ENCODE results near the gene BICD2. TPM values are rescaled to one million over a fixed set of nuclear protein-coding genes. Genes with fewer than 3 reads are reported as not detected.
A peak's percentile ranks its signal among the peaks of the same experiment; 100 is the strongest.

The BICD2 gene
- polyA plus RNA-seq, 1 donor from 2014 or later, result 22.4 TPM

DNA sequence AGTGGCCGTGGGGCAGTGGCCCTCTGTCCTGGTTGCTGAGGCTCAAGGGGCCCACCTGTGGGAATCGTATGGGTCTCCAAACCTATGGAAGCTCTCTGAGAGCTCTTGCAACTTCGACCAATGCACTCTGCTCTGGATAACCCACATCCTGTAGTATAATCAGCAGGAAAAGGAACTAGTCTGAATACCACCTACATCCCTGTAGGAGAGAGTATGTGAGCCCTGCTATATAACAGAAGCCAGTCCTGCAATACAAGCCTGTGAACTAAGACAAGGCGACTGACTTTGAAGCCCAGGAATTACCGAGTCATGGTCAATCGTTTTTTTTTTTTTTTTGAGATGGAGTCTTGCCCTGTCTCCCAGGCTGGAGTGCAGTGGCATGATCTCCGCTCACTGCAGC, 29.8 kb upstream of the BICD2 start:
- no peaks in the 10 kb centered on the region for H3K27me3 ChIP-seq (ENCODE audit: insufficient read depth, low read depth, low read length)
- TF ChIP-seq EZH2 (IDR thresholded peaks at IDR 0.05; ENCODE audit: borderline replicate concordance, insufficient read depth, low read length, poor library complexity, severe bottlenecking), result no peak
- TF ChIP-seq RAD21 (conservative IDR thresholded peaks at IDR 0.05), result no peak
- TF ChIP-seq CTCF (IDR thresholded peaks at IDR 0.05; ENCODE audit: poor library complexity, severe bottlenecking), result no peak
- no peak for TF ChIP-seq SMC3 (conservative IDR thresholded peaks at IDR 0.05; ENCODE audit: poor library complexity)
- no peak for TF ChIP-seq REST (IDR thresholded peaks at IDR 0.05; ENCODE audit: borderline replicate concordance)
- TF ChIP-seq MXI1 (conservative IDR thresholded peaks at IDR 0.05; ENCODE audit: poor library complexity, severe bottlenecking), result no peak
- no peak for TF ChIP-seq EP300 (conservative IDR thresholded peaks at IDR 0.05; ENCODE audit: poor library complexity, severe bottlenecking)
- TF ChIP-seq TAF1 (IDR thresholded peaks at IDR 0.05; ENCODE audit: low read depth), result no peak
- TF ChIP-seq POLR2AphosphoS5 (IDR thresholded peaks at IDR 0.05), result no peak
- no peak overlapping the region for H3K4me3 ChIP-seq (ENCODE audit: low read length)
- no peaks in the 10 kb centered on the region for H3K36me3 ChIP-seq (ENCODE audit: insufficient read depth, low read length)
- H3K4me2 ChIP-seq (ENCODE audit: low read length), result no peak overlapping the region
- H4K20me1 ChIP-seq (ENCODE audit: insufficient read depth), result no peaks in the 10 kb centered on the region
- H3K79me2 ChIP-seq (replicated peaks; ENCODE audit: insufficient read depth, low read length), result no peaks in the 10 kb centered on the region
- no peaks in the 10 kb centered on the region for H3K9me2 ChIP-seq (ENCODE audit: insufficient read depth, low read length)
- no peak overlapping the region for H3K27ac ChIP-seq (ENCODE audit: low read length)
- H2AFZ ChIP-seq (ENCODE audit: low read depth, low read length), result no peak overlapping the region
- no peak overlapping the region for H3K9ac ChIP-seq (ENCODE audit: low read length)
- H3K9me3 ChIP-seq (ENCODE audit: low read length), result no peaks in the 10 kb centered on the region
- H3F3A ChIP-seq (ENCODE audit: insufficient read depth, low read length, poor library complexity, severe bottlenecking), result no peaks in the 10 kb centered on the region

GRCh38 chr9:92790542-92791527, 26.2 kb upstream of the BICD2 start:
- peaks cover 2% of the 10 kb centered on the region for H3K9me3 ChIP-seq (ENCODE audit: low read length)
- no peak overlapping the region for H3K27ac ChIP-seq (ENCODE audit: low read length)
- no peaks in the 10 kb centered on the region for H3K27me3 ChIP-seq (ENCODE audit: insufficient read depth, low read depth, low read length)
- no peak overlapping the region for H2AFZ ChIP-seq (ENCODE audit: low read depth, low read length)
- H4K20me1 ChIP-seq (ENCODE audit: insufficient read depth), result no peaks in the 10 kb centered on the region
- no peak overlapping the region for H3K9ac ChIP-seq (ENCODE audit: low read length)
- H3K4me2 ChIP-seq (ENCODE audit: low read length), result no peak overlapping the region
- H3K36me3 ChIP-seq (ENCODE audit: insufficient read depth, low read length), result no peaks in the 10 kb centered on the region
- H3K9me2 ChIP-seq (ENCODE audit: insufficient read depth, low read length), result no peaks in the 10 kb centered on the region
- H3K79me2 ChIP-seq (replicated peaks; ENCODE audit: insufficient read depth, low read length), result no peaks in the 10 kb centered on the region
- TF ChIP-seq POLR2AphosphoS5 (IDR thresholded peaks at IDR 0.05), result no peak
- TF ChIP-seq SMC3 (conservative IDR thresholded peaks at IDR 0.05; ENCODE audit: poor library complexity), result peak; percentile 82
- TF ChIP-seq RAD21 (conservative IDR thresholded peaks at IDR 0.05), result peak; percentile 89
- peak; percentile 86 for TF ChIP-seq CTCF (IDR thresholded peaks at IDR 0.05; ENCODE audit: poor library complexity, severe bottlenecking)
- no peak for TF ChIP-seq TAF1 (IDR thresholded peaks at IDR 0.05; ENCODE audit: low read depth)
- no peak for TF ChIP-seq REST (IDR thresholded peaks at IDR 0.05; ENCODE audit: borderline replicate concordance)
- no peaks in the 10 kb centered on the region for H3F3A ChIP-seq (ENCODE audit: insufficient read depth, low read length, poor library complexity, severe bottlenecking)
- H3K4me3 ChIP-seq (ENCODE audit: low read length), result no peak overlapping the region

Data from neural cell (in vitro differentiated cells).